ENCODE measurements around the gene ELAPOR1.

- TF ChIP-seq CTCF (IDR thresholded peaks at IDR 0.05) (peak; percentile 23 to 81 (median 56)), EP300 (IDR thresholded peaks at IDR 0.05) (peak in 2 of 4 donors; percentile 38 to 89), POLR2A (IDR thresholded peaks at IDR 0.05) (peak; percentile 49 to 95 (median 87))
Measured at GRCh38 chr1:109075531-109076490, 38.1 kb upstream of the ELAPOR1 start, which contains the start of gene TAF13.
